ENCODE data around the gene SETD2.
"Not testable (repeated sequence)": the region's sequence is repeated elsewhere in the genome, so short reads cannot be mapped to it uniquely, and the experiment has no call there.

Gene SETD2

GRCh38 chr3:47151836-47152235 is 12.1 kb downstream of the SETD2 start:
- in situ Hi-C loops (cut with HindIII; ENCODE audit: low sequenced_read_pairs): no loop called here

GRCh38 chr3:47149339-47149933 is 14.5 kb downstream of the SETD2 start:
- in situ Hi-C loops (cut with HindIII; ENCODE audit: low sequenced_read_pairs): no loop called here

- in situ Hi-C loops (cut with HindIII; ENCODE audit: low sequenced_read_pairs): no loop called here
Measured at GRCh38 chr3:47145272-47145671, 18.6 kb downstream of the SETD2 start.

GRCh38 chr3:47143068-47143467 is 20.8 kb downstream of the SETD2 start:
- in situ Hi-C loops (cut with HindIII; ENCODE audit: low sequenced_read_pairs): no loop called here

- in situ Hi-C loops (cut with HindIII; ENCODE audit: low sequenced_read_pairs): not testable (repeated sequence)
Measured at GRCh38 chr3:47142536-47142935, 21.4 kb downstream of the SETD2 start.

GRCh38 chr3:47140973-47141461 is 22.9 kb downstream of the SETD2 start:
- in situ Hi-C loops (cut with HindIII; ENCODE audit: low sequenced_read_pairs): not testable (repeated sequence)

- in situ Hi-C loops (cut with HindIII; ENCODE audit: low sequenced_read_pairs): not testable (repeated sequence)
Measured at GRCh38 chr3:47140553-47140952, 23.4 kb downstream of the SETD2 start.

- in situ Hi-C loops (cut with HindIII; ENCODE audit: low sequenced_read_pairs): no loop called here
Measured at GRCh38 chr3:47134311-47134710, 29.6 kb downstream of the SETD2 start.

GRCh38 chr3:47133641-47134040 is 30.3 kb downstream of the SETD2 start:
- in situ Hi-C loops (cut with HindIII; ENCODE audit: low sequenced_read_pairs): no loop called here

GRCh38 chr3:47130557-47130956 is 33.4 kb downstream of the SETD2 start:
- in situ Hi-C loops (cut with HindIII; ENCODE audit: low sequenced_read_pairs): no loop called here

GRCh38 chr3:47128137-47128536 is 35.8 kb downstream of the SETD2 start:
- in situ Hi-C loops (cut with HindIII; ENCODE audit: low sequenced_read_pairs): no loop called here

- in situ Hi-C loops (cut with HindIII; ENCODE audit: low sequenced_read_pairs): no loop called here
Measured at GRCh38 chr3:47123857-47124256, 40.1 kb downstream of the SETD2 start.

GRCh38 chr3:47121409-47121808 is 42.5 kb downstream of the SETD2 start:
- in situ Hi-C loops (cut with HindIII; ENCODE audit: low sequenced_read_pairs): no loop called here

GRCh38 chr3:47120138-47120537 is 43.8 kb downstream of the SETD2 start:
- in situ Hi-C loops (cut with HindIII; ENCODE audit: low sequenced_read_pairs): no loop called here

- in situ Hi-C loops (cut with HindIII; ENCODE audit: low sequenced_read_pairs): loop anchor here (10.0 kb wide), 1 partner anchor 55 kb away; no protein-coding TSS in a partner anchor
Measured at GRCh38 chr3:47119387-47119786, 44.5 kb downstream of the SETD2 start.

- in situ Hi-C loops (cut with HindIII; ENCODE audit: low sequenced_read_pairs): loop anchor here (10.0 kb wide), 1 partner anchor 53 kb away; no protein-coding TSS in a partner anchor
Measured at GRCh38 chr3:47117807-47118364, 46.0 kb downstream of the SETD2 start.

GRCh38 chr3:47115524-47115923 is 48.4 kb downstream of the SETD2 start:
- in situ Hi-C loops (cut with HindIII; ENCODE audit: low sequenced_read_pairs): loop anchor here (10.0 kb wide), 1 partner anchor 51 kb away; no protein-coding TSS in a partner anchor

GRCh38 chr3:47113669-47114365 is 50.1 kb downstream of the SETD2 start:
- in situ Hi-C loops (cut with HindIII; ENCODE audit: low sequenced_read_pairs): loop anchor here (10.0 kb wide), 1 partner anchor 49 kb away; no protein-coding TSS in a partner anchor

GRCh38 chr3:47112997-47113396 is 50.9 kb downstream of the SETD2 start:
- in situ Hi-C loops (cut with HindIII; ENCODE audit: low sequenced_read_pairs): loop anchor here (10.0 kb wide), 1 partner anchor 48 kb away; no protein-coding TSS in a partner anchor

GRCh38 chr3:47109393-47109792 is 54.5 kb downstream of the SETD2 start:
- in situ Hi-C loops (cut with HindIII; ENCODE audit: low sequenced_read_pairs): no loop called here

GRCh38 chr3:47108546-47108945 is 55.4 kb downstream of the SETD2 start:
- in situ Hi-C loops (cut with HindIII; ENCODE audit: low sequenced_read_pairs): no loop called here

- in situ Hi-C loops (cut with HindIII; ENCODE audit: low sequenced_read_pairs): no loop called here
Measured at GRCh38 chr3:47104259-47104658, 59.7 kb downstream of the SETD2 start.
